SK-N-SH (cell line): ENCODE results near the gene EVPL. TPM values are rescaled to one million over a fixed set of nuclear protein-coding genes. Genes with fewer than 3 reads are reported as not detected.

Experiments
- CTCF ChIA-PET: fragments of 300-600, 350-600 bp; formaldehyde crosslinking; extraction: SDS; loops from one replicate; lab custom pipeline; 2021; lab: Yijun Ruan, JAX
- POLR2A ChIA-PET: fragments of 350-600 bp; sonication (Branson Sonifier 250); formaldehyde crosslinking; extraction: SDS; loops from one replicate; lab custom pipeline; 2020; ENCODE audit warnings: antibody characterized with exemption, inconsistent platforms; lab: Yijun Ruan, JAX
- DNase-seq: peaks from one replicate; pipeline ENCODE4 v3.0.0; 2012
- H2AFZ ChIP-seq: fragments of 200-600 bp; sonication (generic); 2 replicates; pipeline ENCODE4 v1.8.1; 2016; ENCODE audit warnings: antibody characterized with exemption, mild to moderate bottlenecking, low read depth
- H3F3A ChIP-seq: fragments of 200-600 bp; sonication (generic); replicated peaks from 2 replicates; pipeline ENCODE3; 2016; ENCODE audit warnings: antibody characterized with exemption, mild to moderate bottlenecking; ENCODE audit not compliant: insufficient read depth
- H3K27ac ChIP-seq, 2 experiments: fragments of 200-500 bp in 1 of 2; fragments of 200-600 bp in 1 of 2; sonication (Bioruptor generic) in 1 of 2; sonication (generic), shearing (Covaris generic) in 1 of 2; 2 replicates each; pipeline versions ENCODE4 v1.5.1 to v1.6.1; 2014 to 2016; ENCODE audit warnings: low read depth in 2 of 2, inconsistent platforms in 1 of 2, low read length in 1 of 2, mild to moderate bottlenecking in 1 of 2, mixed read lengths in 1 of 2
- H3K27me3 ChIP-seq: fragments of 200-600 bp; sonication (generic), shearing (Covaris generic); 2 replicates; pipeline ENCODE4 v1.6.1; 2016; ENCODE audit warnings: mixed run types; ENCODE audit not compliant: insufficient read depth
- H3K36me3 ChIP-seq, 2 experiments: fragments of 200-500 bp in 1 of 2; fragments of 200-600 bp in 1 of 2; sonication (Bioruptor generic) in 1 of 2; sonication (generic) in 1 of 2; replicated peaks in 1 of 2; 2 replicates each; pipeline versions ENCODE3 to v1.5.1; 2014 to 2016; ENCODE audit warnings: low read length in 1 of 2, mild to moderate bottlenecking in 1 of 2; ENCODE audit not compliant: insufficient read depth in 2 of 2, control insufficient read depth in 1 of 2
- H3K4me1 ChIP-seq, 2 experiments: fragments of 200-500 bp in 1 of 2; fragments of 200-600 bp in 1 of 2; sonication (Bioruptor generic) in 1 of 2; sonication (generic), shearing (Covaris generic) in 1 of 2; 2 replicates each; pipeline versions ENCODE4 v1.5.1 to v1.6.1; 2014 to 2016; ENCODE audit warnings: low read depth in 1 of 2, low read length in 1 of 2, mixed run types in 1 of 2; ENCODE audit not compliant: insufficient read depth in 2 of 2, control insufficient read depth in 1 of 2
- H3K4me2 ChIP-seq: fragments of 200-600 bp; sonication (generic), shearing (Covaris generic); 2 replicates; pipeline ENCODE4 v1.6.1; 2017; ENCODE audit warnings: mixed run types
- H3K4me3 ChIP-seq, 2 experiments: fragments of 200-500 bp in 1 of 2; fragments of 200-600 bp in 1 of 2; sonication (Bioruptor generic) in 1 of 2; sonication (generic), shearing (Covaris generic) in 1 of 2; 2 replicates each; pipeline versions ENCODE4 v1.5.1 to v1.8.1; 2014 to 2016; ENCODE audit warnings: low read depth in 2 of 2, inconsistent platforms in 1 of 2, low read length in 1 of 2, mild to moderate bottlenecking in 1 of 2, mixed read lengths in 1 of 2, moderate library complexity in 1 of 2
- H3K79me2 ChIP-seq: fragments of 200-600 bp; sonication (generic); 2 replicates; pipeline ENCODE4 v1.8.1; 2017; ENCODE audit warnings: mild to moderate bottlenecking; ENCODE audit not compliant: insufficient read depth
- H3K9ac ChIP-seq: fragments of 200-600 bp; sonication (generic); 2 replicates; pipeline ENCODE4 v1.6.1; 2017; ENCODE audit warnings: mixed run types
- H3K9me2 ChIP-seq: fragments of 200-600 bp; sonication (generic); 2 replicates; pipeline ENCODE4 v1.6.1; 2017; ENCODE audit warnings: mixed run types
- H3K9me3 ChIP-seq: fragments of 200-600 bp; sonication (generic); 2 replicates; pipeline ENCODE4 v1.6.1; 2017; ENCODE audit warnings: mixed run types, mild to moderate bottlenecking, moderate library complexity
- H4K20me1 ChIP-seq: fragments of 200-600 bp; sonication (generic); 2 replicates; pipeline ENCODE4 v1.6.1; 2017; ENCODE audit warnings: mild to moderate bottlenecking, mixed run types; ENCODE audit not compliant: insufficient read depth
- ELF1 ChIP-seq: IDR thresholded peaks from 2 replicates; pipeline ENCODE4 v1.4.0; 2012
- FOXM1 ChIP-seq: IDR thresholded peaks from 2 replicates; pipeline ENCODE4 v1.4.0; 2012; ENCODE audit warnings: low read depth, mild to moderate bottlenecking
- IRF3 ChIP-seq: fragments of 150-350 bp; IDR thresholded peaks from 2 replicates; pipeline ENCODE4 v1.6.1; 2016; ENCODE audit warnings: mild to moderate bottlenecking, low read depth, low read length
- JUND ChIP-seq: IDR thresholded peaks from 2 replicates; pipeline ENCODE4 v1.4.0; 2012
- MAX ChIP-seq: IDR thresholded peaks from 2 replicates; pipeline ENCODE4 v1.4.0; 2012; ENCODE audit warnings: low read depth
- MEF2A ChIP-seq: IDR thresholded peaks from 2 replicates; pipeline ENCODE4 v1.4.0; 2012; ENCODE audit warnings: low read depth, borderline replicate concordance
- MXI1 ChIP-seq: IDR thresholded peaks from 2 replicates; pipeline ENCODE4 v1.6.1; 2012; ENCODE audit warnings: mild to moderate bottlenecking, low read depth, low read length, improper control_type of control experiment
- NRF1 ChIP-seq: IDR thresholded peaks from 2 replicates; pipeline ENCODE4 v1.6.1; 2012; ENCODE audit warnings: low read depth, mild to moderate bottlenecking, low read length
- PBX3 ChIP-seq: IDR thresholded peaks from 2 replicates; pipeline ENCODE4; 2012
- RAD21 ChIP-seq: IDR thresholded peaks from 2 replicates; pipeline ENCODE4 v1.6.1; 2012; ENCODE audit warnings: mild to moderate bottlenecking, low read length
- RCOR1 ChIP-seq: fragments of 150-350 bp; IDR thresholded peaks from 2 replicates; pipeline ENCODE4 v1.6.1; 2017; ENCODE audit warnings: antibody characterized with exemption, low read length
- REST ChIP-seq: IDR thresholded peaks from 2 replicates; pipeline ENCODE4 v1.6.1; 2012; ENCODE audit warnings: mild to moderate bottlenecking, low read depth, low read length, moderate library complexity
- RFX5 ChIP-seq: IDR thresholded peaks from 2 replicates; pipeline ENCODE4 v1.6.1; 2012; ENCODE audit warnings: mild to moderate bottlenecking, improper control_type of control experiment, low read length
- SIN3A ChIP-seq: IDR thresholded peaks from 2 replicates; pipeline ENCODE4 v1.6.1; 2012; ENCODE audit warnings: low read depth, mild to moderate bottlenecking, low read length, moderate library complexity, borderline replicate concordance
- SMC3 ChIP-seq: IDR thresholded peaks from 2 replicates; pipeline ENCODE4 v1.6.1; 2012; ENCODE audit warnings: low read depth, low read length, improper control_type of control experiment
- TAF1 ChIP-seq: IDR thresholded peaks from 2 replicates; pipeline ENCODE4 v1.6.1; 2012; ENCODE audit warnings: low read depth, mild to moderate bottlenecking, low read length, moderate library complexity, borderline replicate concordance
- TEAD4 ChIP-seq: IDR thresholded peaks from 2 replicates; pipeline ENCODE4 v1.4.0; 2012; ENCODE audit warnings: mild to moderate bottlenecking, borderline replicate concordance; ENCODE audit not compliant: insufficient read depth
- USF2 ChIP-seq: fragments of 150-350 bp; IDR thresholded peaks from 2 replicates; pipeline ENCODE4 v1.6.1; 2017; ENCODE audit warnings: antibody characterized with exemption, low read length, low read depth, borderline replicate concordance
- WGBS: methylation state at CpG from one replicate; pipeline ENCODE4 v1.1.6; 2017; ENCODE audit warnings: low lambda C conversion rate; 5-methylcytosine and 5-hydroxymethylcytosine counted together
- polyA plus RNA-seq, 3 experiments: library from polyadenylated mRNA; depleted of rRNA; stranded (reverse); fragments of >200 nt; gene quantifications; 2 replicates each; pipeline ENCODE4 v1.2.3, GENCODE V29; 2012

Gene EVPL
- polyA plus RNA-seq, 1 of the 3 experiments (the other 2 are of a cell fraction): 0.23 TPM

GRCh38 chr17:76038050-76038449 is 10.9 kb upstream of the EVPL start:
- POLR2A ChIA-PET: no interaction called here
- no peak for TF ChIP-seq RFX5
- TF ChIP-seq IRF3: no peak
- TF ChIP-seq PBX3: no peak
- TF ChIP-seq MAX: no peak
- TF ChIP-seq ELF1: no peak
- TF ChIP-seq NRF1: no peak
- no peak for TF ChIP-seq FOXM1
- TF ChIP-seq TEAD4: no peak
- Histone ChIP-seq H3K9me3 (no peaks in the 10 kb centered on the region), H3K9ac (no peak overlapping the region), H3F3A (peaks cover 11% of the 10 kb centered on the region), H3K27me3 (no peaks in the 10 kb centered on the region), H3K9me2 (no peaks in the 10 kb centered on the region), H3K79me2 (no peaks in the 10 kb centered on the region), H4K20me1 (no peaks in the 10 kb centered on the region), H3K36me3 (peaks cover 41 to 49% of the 10 kb centered on the region in 2 experiments), H3K4me2 (no peak overlapping the region), H3K4me3 (no peak overlapping the region), H3K4me1 (peaks cover 0 to 12% of the 10 kb centered on the region in 2 experiments; a peak in 1 of 4 replicates), H2AFZ (no peak overlapping the region), H3K27ac (no peak overlapping the region; a peak in 1 of 4 replicates)
- DNase-seq: no peak
- 87% methylated on average over 3 of the region's 3 CpGs for WGBS
- CTCF ChIA-PET: interaction anchor here (0.9 to 13.5 kb wide), 7 partner anchors 9 to 182 kb away, joined by 3 to 133 read pairs (median 3); no protein-coding TSS in a partner anchor

- Histone ChIP-seq H3K9me3 (no peaks in the 10 kb centered on the region), H3K36me3 (peaks cover 36 to 38% of the 10 kb centered on the region in 2 experiments), H3K9me2 (no peaks in the 10 kb centered on the region), H3F3A (peaks cover 11% of the 10 kb centered on the region), H3K27ac (peak overlapping the region in 1 of 2 experiments; percentile 47; a peak in 2 of 4 replicates), H3K27me3 (no peaks in the 10 kb centered on the region), H3K9ac (no peak overlapping the region), H3K4me3 (no peak overlapping the region), H3K4me2 (no peak overlapping the region), H2AFZ (no peak overlapping the region), H4K20me1 (no peaks in the 10 kb centered on the region), H3K4me1 (peaks cover 0 to 12% of the 10 kb centered on the region in 2 experiments; a peak in 1 of 4 replicates), H3K79me2 (no peaks in the 10 kb centered on the region)
- 65% methylated on average over 21 of the region's 22 CpGs for WGBS
- ChIA-PET CTCF (interaction anchor here (0.8 to 13.5 kb wide), 11 partner anchors 10 to 181 kb away, joined by 3 to 133 read pairs (median 4); partner anchors contain the start of genes CDK3 and MRPL38), POLR2A (interaction anchor here (0.6 to 1.3 kb wide), 5 partner anchors 9 to 232 kb away, joined by 3 to 7 read pairs (median 3); partner anchors contain the start of genes EVPL and SRP68)
- peak; percentile 89 for DNase-seq
- TF ChIP-seq RAD21 (no peak), NRF1 (no peak), MXI1 (peak; percentile 60; the same call in 1 of the 2 replicates), USF2 (no peak), SMC3 (no peak), MAX (no peak), REST (no peak), TEAD4 (no peak), TAF1 (no peak), RFX5 (no peak), RCOR1 (peak; percentile 99), MEF2A (no peak), SIN3A (no peak), JUND (no peak)
Observed at GRCh38 chr17:76036497-76037261, 9.6 kb upstream of the EVPL start.
